Measurements from ENCODE around the gene IDH1.
"Not testable (repeated sequence)": the region's sequence is repeated elsewhere in the genome, so short reads cannot be mapped to it uniquely, and the experiment has no call there.

Gene IDH1

DNA sequence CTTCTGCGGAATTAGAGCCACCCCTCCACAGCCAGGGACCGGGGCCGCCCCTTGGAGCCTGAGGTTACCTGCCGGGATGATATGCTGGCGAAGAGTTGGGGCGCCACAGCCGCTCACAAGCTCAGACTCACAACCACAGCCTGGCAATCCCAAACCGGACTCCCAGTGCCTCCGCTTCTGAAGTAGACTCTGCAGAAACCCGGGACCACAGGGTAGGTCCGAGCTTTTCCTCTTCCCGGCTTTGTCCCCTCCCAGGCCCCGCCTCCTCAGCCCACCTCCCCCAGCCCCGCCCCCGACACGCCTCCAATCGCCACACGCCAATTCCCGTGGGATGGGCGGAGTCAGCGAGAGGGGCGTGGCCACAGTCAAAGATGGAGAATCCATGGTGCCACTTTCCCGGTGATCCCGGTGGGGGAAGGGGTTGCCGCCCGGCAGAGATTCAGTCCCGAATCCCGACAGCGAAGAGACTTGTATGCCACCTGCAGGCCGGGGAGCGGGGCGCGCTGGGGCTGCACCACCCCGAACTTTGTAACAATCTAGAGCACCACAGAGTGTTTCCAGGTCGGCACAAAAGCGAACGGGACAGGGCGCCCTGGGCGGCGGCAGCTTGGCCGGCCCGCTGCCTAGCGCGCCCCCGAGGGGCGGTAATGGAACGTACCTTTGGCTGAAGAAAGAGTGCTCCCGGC lies at the start of gene IDH1:
IDH1 (minus strand) TSS at position 201 of the 686 bp plus-strand sequence. CDS start 3,520 bp downstream, outside the sequence.
- peak; percentile 99 for DNase-seq
- peak; percentile 81 for ATAC-seq

GRCh38 chr2:208304157-208304556 lies 49.3 kb upstream of the IDH1 start:
- ATAC-seq (no peak), DNase-seq (no peak)

- ATAC-seq (no peak), DNase-seq (no peak)
Measured at GRCh38 chr2:208300847-208301618, 46.2 kb upstream of the IDH1 start.

DNA sequence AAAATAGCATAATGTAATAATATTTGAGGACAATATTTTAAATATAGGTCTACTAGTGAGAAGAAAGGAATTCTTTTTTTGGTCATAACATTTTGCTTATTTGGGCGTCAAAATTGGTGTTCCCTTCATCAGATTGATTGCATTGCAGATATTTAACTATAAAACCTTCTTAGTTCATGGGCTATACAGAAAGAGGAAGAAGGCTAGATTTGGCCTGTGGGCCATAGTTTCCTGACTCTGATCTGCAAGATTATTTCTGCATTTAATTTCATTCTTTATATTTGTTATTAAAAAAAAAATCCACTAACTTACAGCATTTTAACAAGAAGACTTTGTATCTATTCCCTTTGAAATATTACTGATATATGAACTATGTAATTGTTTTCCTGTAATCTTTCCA lies 43.1 kb upstream of the IDH1 start:
- no peak for DNase-seq
- no peak for ATAC-seq

DNA sequence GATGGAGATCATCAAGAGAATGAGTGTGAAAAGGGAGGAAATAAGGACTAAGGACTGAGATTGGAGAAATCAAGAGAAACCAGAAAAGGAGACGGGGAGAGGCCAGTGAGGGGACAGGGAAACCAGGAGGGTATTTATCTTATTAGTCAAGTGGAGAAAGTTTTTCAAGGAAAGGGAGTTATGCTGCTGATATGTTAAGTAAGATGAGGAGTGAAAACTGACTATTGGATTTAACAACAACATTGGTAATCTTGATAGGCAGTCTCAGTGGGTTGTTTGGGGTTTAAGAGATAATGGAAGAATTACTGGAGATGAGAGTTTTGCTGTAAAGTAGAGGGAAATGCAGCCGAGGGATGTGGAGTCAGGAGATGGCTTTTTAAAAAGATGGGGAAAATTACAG lies 41.7 kb upstream of the IDH1 start:
- no peak for DNase-seq
- no peak for ATAC-seq

DNA sequence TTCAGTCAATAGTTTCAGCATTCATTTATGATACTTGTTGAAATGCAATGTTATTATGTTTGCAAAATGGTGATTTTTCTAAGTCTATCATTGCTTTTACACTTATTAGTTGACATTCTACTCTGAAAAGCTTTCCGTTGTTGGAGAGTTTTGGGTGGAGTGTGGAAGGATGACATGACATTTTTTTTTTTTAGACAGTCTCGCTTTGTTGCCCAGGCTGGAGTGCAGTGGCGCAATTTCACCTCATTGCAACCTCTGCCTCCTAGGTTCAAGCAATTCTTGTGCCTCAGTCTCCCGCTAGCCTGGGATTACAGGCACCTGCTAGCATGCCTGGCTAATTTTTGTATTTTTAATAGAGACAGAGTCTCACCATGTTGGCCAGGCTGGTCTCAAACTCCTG lies 41.0 kb upstream of the IDH1 start:
- DNase-seq (no peak), ATAC-seq (no peak)

DNA sequence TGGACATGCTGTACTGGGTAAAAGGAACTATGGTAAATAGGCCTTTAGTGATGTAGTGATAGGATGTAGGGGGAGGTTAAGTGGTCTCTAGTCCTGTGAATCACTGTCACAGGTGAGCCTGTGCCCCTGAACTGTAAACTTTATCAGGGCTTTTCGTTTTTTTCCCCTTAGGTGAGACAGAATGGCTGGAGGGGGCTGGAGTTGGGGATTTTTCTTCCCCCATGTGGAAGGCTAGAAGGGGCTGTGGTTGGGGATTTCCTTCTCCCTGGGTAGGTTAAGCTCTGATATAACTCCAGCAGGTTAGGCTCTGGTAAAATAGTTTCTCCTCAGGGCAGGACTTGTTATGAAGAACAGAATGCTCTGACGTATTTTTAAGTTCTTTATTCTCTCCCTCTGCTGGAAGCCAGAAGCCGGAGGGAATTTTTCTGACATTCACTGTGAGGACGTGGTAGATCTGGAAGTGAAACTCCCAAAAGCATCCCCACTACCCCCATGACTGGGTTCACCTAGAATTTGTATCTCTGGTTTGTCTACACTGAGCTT lies 39.7 kb upstream of the IDH1 start:
- ATAC-seq (no peak), DNase-seq (peak; percentile 9)

GRCh38 chr2:208285853-208286252 lies 31.0 kb upstream of the IDH1 start:
- ATAC-seq, result no peak
- DNase-seq, result no peak

GRCh38 chr2:208280933-208281332 lies 26.1 kb upstream of the IDH1 start:
- DNase-seq, result no peak

GRCh38 chr2:208280234-208280633 lies 25.4 kb upstream of the IDH1 start:
- no peak for ATAC-seq
- DNase-seq, result no peak

More at GRCh38 chr2:208280933-208281332, 26.1 kb upstream of the IDH1 start:
- ATAC-seq, result peak; percentile 85

DNA sequence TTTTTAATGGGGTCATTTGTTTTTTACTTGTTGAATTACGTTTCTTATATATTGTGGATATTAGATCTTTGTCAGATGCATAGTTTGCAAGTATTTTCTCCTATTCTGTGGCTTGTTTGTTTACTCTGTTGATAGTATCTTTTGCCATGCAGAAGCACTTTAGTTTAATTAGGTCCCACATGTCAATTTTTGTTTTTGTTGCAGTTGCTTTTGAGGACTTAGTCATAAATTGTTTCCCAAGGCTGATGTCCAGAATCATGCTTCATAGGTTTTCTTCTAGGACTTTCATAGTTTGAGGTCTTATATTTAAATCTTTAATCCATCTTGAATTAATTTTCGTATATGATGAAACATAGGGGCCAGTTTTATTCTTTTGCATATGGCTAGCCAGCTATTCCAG lies 24.4 kb upstream of the IDH1 start:
- ATAC-seq, result no peak
- DNase-seq, result no peak

GRCh38 chr2:208278549-208278948 lies 23.7 kb upstream of the IDH1 start:
- ATAC-seq (no peak), DNase-seq (no peak)

DNA sequence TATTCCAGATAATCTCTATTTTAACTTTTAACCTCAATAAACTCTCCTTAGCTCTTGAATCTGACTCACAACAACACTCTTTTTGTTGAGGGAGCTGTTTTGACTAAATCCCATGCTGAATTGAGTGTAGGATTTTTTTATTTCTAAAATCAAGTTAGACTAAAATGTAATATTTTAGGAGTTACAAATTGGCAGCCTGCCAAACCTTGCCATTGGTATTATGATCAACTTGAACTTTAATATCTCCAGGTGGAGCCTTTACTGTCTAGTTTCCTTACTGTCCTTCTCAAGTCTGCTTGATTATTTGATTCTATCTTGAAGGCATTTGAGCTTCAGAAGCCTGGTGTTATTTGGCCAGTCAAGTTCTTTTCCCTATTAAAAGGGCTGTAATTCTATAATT lies 19.9 kb upstream of the IDH1 start:
- ATAC-seq (no peak), DNase-seq (no peak)

GRCh38 chr2:208269091-208269490 lies 14.2 kb upstream of the IDH1 start:
- ATAC-seq (no peak), DNase-seq (peak; percentile 5)

DNA sequence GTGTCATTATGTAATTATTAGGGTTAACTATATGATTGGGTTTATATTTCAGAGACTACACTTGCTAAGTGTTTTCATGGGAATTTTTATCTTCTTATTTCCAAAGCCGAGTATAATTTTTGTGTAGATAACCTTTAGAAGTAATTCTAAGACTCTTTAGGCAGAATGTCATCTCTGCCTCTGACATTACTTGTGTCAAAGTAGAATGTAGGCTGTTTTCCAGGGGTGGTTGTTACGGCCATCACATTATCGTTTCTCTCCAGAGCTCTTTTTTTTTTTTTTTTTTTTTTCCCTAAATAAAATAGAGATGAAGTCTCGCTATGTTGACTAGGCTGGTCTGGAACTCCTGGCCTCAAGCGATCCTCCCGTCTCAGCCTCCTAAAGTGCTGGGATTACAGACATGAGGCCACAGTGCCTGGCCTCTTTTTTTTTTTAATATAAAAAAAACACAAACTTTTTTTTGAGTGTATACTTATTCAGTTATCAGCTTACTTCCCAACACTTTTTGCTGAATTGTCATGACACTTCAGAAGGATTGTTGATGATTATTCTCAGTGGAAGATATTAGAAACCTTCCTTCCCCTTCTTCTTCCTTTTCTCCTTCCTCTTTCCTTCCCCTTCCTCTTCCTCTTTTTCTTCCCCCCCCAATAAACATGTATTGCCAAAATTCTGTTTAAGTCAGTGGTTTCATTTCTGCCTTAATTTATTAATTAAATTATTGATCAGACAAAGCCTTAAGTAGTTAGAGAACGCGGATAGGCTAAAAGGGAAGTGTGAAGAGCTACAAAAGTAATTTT lies 13.5 kb upstream of the IDH1 start:
- DNase-seq (no peak), ATAC-seq (no peak)

DNA sequence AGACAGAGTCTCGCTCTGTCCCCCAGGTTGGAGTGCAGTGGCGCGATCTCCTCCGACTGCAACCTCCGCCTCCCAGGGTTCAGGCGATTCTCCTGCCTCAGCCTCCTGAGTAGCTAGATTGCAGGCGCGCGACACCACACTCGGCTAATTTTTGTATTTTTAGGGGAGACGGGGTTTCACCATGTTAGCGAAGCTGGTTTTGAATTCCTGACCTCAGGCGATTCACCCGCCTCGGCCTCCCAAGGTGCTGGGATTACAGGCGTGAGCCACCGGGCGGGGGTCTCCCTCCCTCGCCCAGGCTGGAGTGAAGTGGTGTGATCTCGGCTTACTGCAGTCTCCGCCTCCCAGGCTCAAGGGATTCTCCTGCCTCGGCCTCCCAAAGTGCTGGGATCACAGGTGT lies 12.7 kb upstream of the IDH1 start:
- ATAC-seq, DNase-seq: not testable (repeated sequence)

- no peak for ATAC-seq
- no peak for DNase-seq
Measured at GRCh38 chr2:208266936-208267335, 12.1 kb upstream of the IDH1 start.

DNA sequence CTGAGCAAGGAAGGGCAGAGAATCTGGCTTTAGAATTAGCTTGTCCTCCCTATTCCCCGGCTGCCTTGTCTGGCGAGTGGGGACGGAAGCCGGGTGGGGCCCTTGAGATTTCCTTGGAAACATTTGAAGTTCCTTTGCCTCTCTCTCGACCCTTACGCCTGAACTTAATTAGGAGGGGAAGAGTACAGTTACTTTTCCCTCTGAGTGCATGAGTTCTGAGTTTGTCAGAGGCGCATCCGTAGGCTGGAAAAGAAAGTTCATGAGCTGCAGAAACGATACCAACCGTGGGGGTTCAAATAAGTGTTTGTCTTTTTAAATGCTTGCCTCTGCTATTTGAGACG lies 11.7 kb upstream of the IDH1 start:
- ATAC-seq (no peak), DNase-seq (no peak)

GRCh38 chr2:208265801-208266552 lies 11.1 kb upstream of the IDH1 start, which contains the start of gene PIKFYVE:
PIKFYVE (plus strand) TSS chr2:208266255; CDS start chr2:208271520, 5,265 bp downstream.
- peak; percentile 90 for DNase-seq
- peak; percentile 94 for ATAC-seq

- peak; percentile 60 for ATAC-seq
- peak; percentile 54 for DNase-seq
Measured at GRCh38 chr2:208265371-208265800, 10.5 kb upstream of the IDH1 start.

Data from stimulated activated naive CD8-positive, alpha-beta T cell treated with anti-CD3 and anti-CD28 coated beads, Interleukin-15, Interleukin-2, amounts not matched to agents 100 U/mL and 50 U/mL, for 24 hours (primary cell).